OCI-LY7 (cell line): ENCODE data around the gene POU6F2. TPM values are rescaled to one million over a fixed set of nuclear protein-coding genes. Genes with fewer than 3 reads are reported as not detected.

Source experiments
- BruUV-seq: library from RNA; stranded (reverse); fragments of 400-500 nt; replicated peaks from 2 replicates; lab custom pipeline; 2021; lab: Mats Ljungman, UMichigan
- CTCF ChIA-PET: fragments of 300-600 bp; sonication (Branson Sonifier 250); formaldehyde crosslinking; loops from one replicate; lab custom pipeline; 2022; ENCODE audit warnings: antibody characterized with exemption; ENCODE audit not compliant: unreplicated experiment; lab: Charles Lee
- POLR2A ChIA-PET: fragments of 300-600 bp; sonication (Branson Sonifier 250); formaldehyde crosslinking; loops from one replicate; lab custom pipeline; 2022; ENCODE audit warnings: antibody characterized with exemption; lab: Charles Lee
- DNase-seq: peaks from one replicate; pipeline ENCODE4 v3.0.0-alpha.2; 2015; ENCODE audit warnings: low spot score
- H2AFZ ChIP-seq: fragments of 200-600 bp; sonication (generic), shearing (Covaris generic); 2 replicates; pipeline ENCODE4 v1.6.1; 2014; ENCODE audit warnings: mild to moderate bottlenecking, antibody characterized with exemption, low read length, moderate library complexity
- H3K27ac ChIP-seq: fragments of 200-600 bp; sonication (generic); 2 replicates; pipeline ENCODE4 v1.5.1; 2014; ENCODE audit warnings: mixed run types, low read depth, mild to moderate bottlenecking, moderate library complexity, low read length, inconsistent platforms; ENCODE audit not compliant: poor library complexity, severe bottlenecking
- H3K36me3 ChIP-seq: fragments of 200-600 bp; sonication (generic); 2 replicates; pipeline ENCODE4 v1.6.1; 2014; ENCODE audit warnings: mild to moderate bottlenecking, antibody characterized with exemption, low read length, moderate library complexity, mixed read lengths; ENCODE audit not compliant: insufficient read depth
- H3K4me1 ChIP-seq: fragments of 200-600 bp; sonication (generic); 2 replicates; pipeline ENCODE4 v1.5.1; 2014; ENCODE audit warnings: mild to moderate bottlenecking, low read length; ENCODE audit not compliant: insufficient read depth, poor library complexity, severe bottlenecking
- H3K4me2 ChIP-seq: fragments of 200-600 bp; sonication (generic); 2 replicates; pipeline ENCODE4 v1.6.1; 2014; ENCODE audit warnings: mild to moderate bottlenecking, low read length
- H3K4me3 ChIP-seq: fragments of 200-600 bp; sonication (generic); 2 replicates; pipeline ENCODE4 v1.5.1; 2014; ENCODE audit warnings: mild to moderate bottlenecking, low read depth, low read length; ENCODE audit not compliant: poor library complexity, severe bottlenecking
- H3K79me2 ChIP-seq: fragments of 200-600 bp; sonication (generic); 2 replicates; pipeline ENCODE4 v1.6.1; 2016; ENCODE audit warnings: low read depth, mild to moderate bottlenecking, low read length, moderate library complexity, mixed read lengths; ENCODE audit not compliant: insufficient read depth
- H3K9me2 ChIP-seq: fragments of 200-600 bp; sonication (generic); 2 replicates; pipeline ENCODE4 v1.6.1; 2016; ENCODE audit warnings: mild to moderate bottlenecking, low read length, mixed read lengths; ENCODE audit not compliant: insufficient read depth
- H3K9me3 ChIP-seq: fragments of 200-600 bp; sonication (generic); 2 replicates; pipeline ENCODE4 v1.6.1; 2014; ENCODE audit warnings: mild to moderate bottlenecking, mixed run types, low read length, mixed read lengths
- H4K20me1 ChIP-seq: fragments of 200-600 bp; sonication (generic); 2 replicates; pipeline ENCODE4 v1.6.1; 2014; ENCODE audit warnings: mild to moderate bottlenecking, antibody characterized with exemption, low read length, moderate library complexity, mixed read lengths; ENCODE audit not compliant: insufficient read depth
- EZH2phosphoT487 ChIP-seq: fragments of 200-600 bp; sonication (generic); IDR thresholded peaks from 2 replicates; pipeline ENCODE4 v1.6.1; 2018; ENCODE audit warnings: low read depth, borderline replicate concordance, mild to moderate bottlenecking, mixed run types, antibody characterized with exemption, low read length, moderate library complexity, mixed read lengths
- intact Hi-C: fragments of 100-400 bp; cut with micrococcal nuclease; formaldehyde crosslinking; loops from one replicate; pipeline ENCODE4 v1.10.0; 2022; ENCODE audit not compliant: unreplicated experiment
- total RNA-seq, 2 experiments: library from RNA; depleted of rRNA in 1 of 2; stranded (reverse); fragments of >200 nt in 1 of 2; shearing (Covaris generic) in 1 of 2; gene quantifications; 2 replicates each; pipeline ENCODE4 v1.2.3, GENCODE V29; 2014 to 2022
- TF ChIP-seq, protein P1 (sequence below): fragments of 200-600 bp; sonication (generic); conservative IDR thresholded peaks from 2 replicates; pipeline ENCODE4 v1.5.1; 2014; ENCODE audit warnings: mild to moderate bottlenecking, antibody characterized with exemption, low read length, moderate library complexity, mixed read lengths

POU6F2 gene
- total RNA-seq, 2 experiments from 2014 or later = 0.40 TPM; not detected in 1

DNA sequence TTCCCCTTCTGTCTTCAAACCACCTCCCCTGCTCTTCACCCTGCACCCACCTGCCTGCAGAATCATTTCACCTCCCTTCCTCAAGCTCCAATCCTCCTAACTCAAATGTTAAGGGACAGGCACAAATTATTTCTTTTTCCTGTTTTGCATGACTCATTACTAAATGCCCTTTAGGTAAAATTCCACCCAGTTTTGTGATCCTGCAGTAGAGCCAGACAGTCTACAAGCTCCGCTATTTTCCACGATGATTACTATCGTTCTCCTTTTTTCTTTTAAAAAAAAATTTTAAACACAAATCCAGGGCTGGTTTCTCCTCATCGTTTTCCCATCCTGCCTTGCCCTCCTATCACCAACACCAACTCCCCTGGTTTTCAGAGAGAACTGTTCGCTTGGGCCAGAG lies 401.7 kb downstream of the POU6F2 start:
- no TSS peak for BruUV-seq
- TF ChIP-seq, protein P1, sequence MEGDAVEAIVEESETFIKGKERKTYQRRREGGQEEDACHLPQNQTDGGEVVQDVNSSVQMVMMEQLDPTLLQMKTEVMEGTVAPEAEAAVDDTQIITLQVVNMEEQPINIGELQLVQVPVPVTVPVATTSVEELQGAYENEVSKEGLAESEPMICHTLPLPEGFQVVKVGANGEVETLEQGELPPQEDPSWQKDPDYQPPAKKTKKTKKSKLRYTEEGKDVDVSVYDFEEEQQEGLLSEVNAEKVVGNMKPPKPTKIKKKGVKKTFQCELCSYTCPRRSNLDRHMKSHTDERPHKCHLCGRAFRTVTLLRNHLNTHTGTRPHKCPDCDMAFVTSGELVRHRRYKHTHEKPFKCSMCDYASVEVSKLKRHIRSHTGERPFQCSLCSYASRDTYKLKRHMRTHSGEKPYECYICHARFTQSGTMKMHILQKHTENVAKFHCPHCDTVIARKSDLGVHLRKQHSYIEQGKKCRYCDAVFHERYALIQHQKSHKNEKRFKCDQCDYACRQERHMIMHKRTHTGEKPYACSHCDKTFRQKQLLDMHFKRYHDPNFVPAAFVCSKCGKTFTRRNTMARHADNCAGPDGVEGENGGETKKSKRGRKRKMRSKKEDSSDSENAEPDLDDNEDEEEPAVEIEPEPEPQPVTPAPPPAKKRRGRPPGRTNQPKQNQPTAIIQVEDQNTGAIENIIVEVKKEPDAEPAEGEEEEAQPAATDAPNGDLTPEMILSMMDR = no peak
- no peak for TF ChIP-seq EZH2phosphoT487
- Histone ChIP-seq H3K79me2 (no peaks in the 10 kb centered on the region), H3K4me2 (no peak overlapping the region), H4K20me1 (no peaks in the 10 kb centered on the region), H3K4me1 (no peaks in the 10 kb centered on the region), H3K4me3 (no peak overlapping the region), H3K9me2 (no peaks in the 10 kb centered on the region), H3K27ac (no peak overlapping the region), H2AFZ (no peak overlapping the region), H3K9me3 (no peaks in the 10 kb centered on the region), H3K36me3 (no peaks in the 10 kb centered on the region)
- ChIA-PET POLR2A (no interaction called here), CTCF (no interaction called here)
- no peak for DNase-seq
- intact Hi-C loops = no loop called here

DNA sequence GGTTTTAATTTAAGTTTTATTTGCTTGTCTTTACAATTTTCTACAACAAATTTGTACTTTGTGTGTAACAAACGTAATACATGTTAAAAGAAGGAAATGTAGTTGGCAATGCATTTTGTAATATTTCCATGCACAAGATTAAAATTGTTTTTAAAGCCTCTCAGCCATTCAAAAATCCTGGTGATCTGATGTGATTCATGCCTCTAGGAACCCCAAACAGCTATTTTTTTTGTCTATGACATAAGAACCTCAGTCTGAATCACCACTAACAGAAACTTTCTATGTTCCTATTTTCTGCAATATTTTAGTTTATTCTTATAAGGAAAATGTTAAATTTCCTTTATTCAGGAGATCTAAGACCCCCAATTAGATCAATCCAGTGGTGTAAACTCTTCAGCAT lies 405.4 kb downstream of the POU6F2 start:
- POLR2A ChIA-PET = no interaction called here
- Histone ChIP-seq H3K4me1 (no peaks in the 10 kb centered on the region), H3K36me3 (no peaks in the 10 kb centered on the region), H2AFZ (no peak overlapping the region), H3K79me2 (no peaks in the 10 kb centered on the region), H4K20me1 (no peaks in the 10 kb centered on the region), H3K9me2 (no peaks in the 10 kb centered on the region), H3K9me3 (no peaks in the 10 kb centered on the region), H3K4me2 (no peak overlapping the region), H3K27ac (no peak overlapping the region), H3K4me3 (no peak overlapping the region)
- TF ChIP-seq EZH2phosphoT487 = no peak
- TF ChIP-seq, protein P1 = no peak
- CTCF ChIA-PET = no interaction called here
- no TSS peak for BruUV-seq
- intact Hi-C loops = no loop called here
- DNase-seq = no peak

DNA sequence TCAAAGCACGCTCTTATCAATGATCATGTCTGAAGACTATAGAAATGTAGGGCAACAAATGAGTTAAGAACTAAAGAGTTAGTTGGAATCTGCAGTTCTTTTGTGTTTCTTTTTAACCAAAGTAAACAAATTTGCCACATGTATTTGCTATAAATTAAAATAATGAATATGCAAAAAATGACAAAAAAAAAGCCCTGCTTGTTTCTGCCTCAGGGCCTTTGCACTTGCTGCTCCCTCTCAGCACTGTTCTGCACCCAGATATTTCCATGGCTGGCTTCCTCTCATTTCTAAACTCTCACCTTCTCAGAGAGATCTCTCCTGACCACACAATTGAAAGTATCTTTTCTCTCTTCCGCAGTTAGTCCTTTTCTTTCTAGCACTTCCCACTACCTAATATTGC lies 406.7 kb downstream of the POU6F2 start:
- intact Hi-C loops = no loop called here
- no peak for DNase-seq
- ChIA-PET POLR2A (no interaction called here), CTCF (no interaction called here)
- TF ChIP-seq, protein P1 = no peak
- no peak for TF ChIP-seq EZH2phosphoT487
- no peaks in the 10 kb centered on the region for H4K20me1 ChIP-seq
- no peaks in the 10 kb centered on the region for H3K9me2 ChIP-seq
- H3K27ac ChIP-seq = no peak overlapping the region
- no peak overlapping the region for H3K4me2 ChIP-seq
- H2AFZ ChIP-seq = no peak overlapping the region
- H3K4me1 ChIP-seq = no peaks in the 10 kb centered on the region
- BruUV-seq = no TSS peak
- H3K36me3 ChIP-seq = no peaks in the 10 kb centered on the region
- no peak overlapping the region for H3K4me3 ChIP-seq
- no peaks in the 10 kb centered on the region for H3K79me2 ChIP-seq
- no peaks in the 10 kb centered on the region for H3K9me3 ChIP-seq
